EH (cell line): ENCODE results near the gene MGLL.
A peak's percentile ranks its signal among the peaks of the same experiment; 100 is the strongest.

ENCODE experiments used
- DNase-seq: peaks from one replicate; pipeline ENCODE4 v3.0.0-alpha.2; 2015; ENCODE audit warnings: low read depth

The MGLL gene

GRCh38 chr3:127834771-127835170 is 12.5 kb upstream of the MGLL start:
- DNase-seq, result no peak

DNA sequence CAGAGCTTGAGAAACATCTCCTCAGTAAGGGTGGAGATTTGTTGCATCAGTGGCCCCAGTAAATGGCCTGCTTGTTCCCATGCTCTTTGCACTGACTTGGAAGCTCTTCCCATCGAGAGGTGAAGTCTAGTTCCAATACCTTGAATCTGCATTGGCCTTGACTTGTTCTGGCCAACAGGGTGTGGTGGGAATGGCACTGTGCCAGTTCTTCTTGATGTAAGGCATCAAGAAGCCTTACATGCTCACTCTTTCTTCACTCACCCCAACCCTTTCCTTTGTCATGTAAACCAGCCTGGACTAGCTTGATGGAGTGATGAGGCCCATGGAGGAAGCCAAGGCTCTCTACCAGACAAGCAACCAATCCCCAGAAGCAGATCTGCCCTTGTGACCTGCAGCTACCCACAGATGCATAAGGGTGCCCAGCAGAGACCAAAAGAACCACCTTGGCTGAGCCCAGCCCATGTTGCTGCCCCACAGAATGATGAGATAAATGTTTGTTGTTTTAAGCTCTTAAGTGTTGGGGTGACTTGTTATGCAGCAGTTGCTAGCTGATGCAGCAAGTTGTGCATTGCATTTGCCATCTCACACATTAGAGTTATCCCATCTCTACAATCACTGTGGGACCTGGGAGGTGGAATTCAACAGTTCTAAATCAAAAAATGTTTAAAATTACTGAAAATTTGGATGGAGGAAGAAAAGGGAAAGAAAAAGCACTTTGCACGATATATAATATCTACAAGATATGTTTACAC is 11.1 kb upstream of the MGLL start:
- no peak for DNase-seq

- DNase-seq, result peak; percentile 59
Measured at GRCh38 chr3:127831723-127832172, 9.4 kb upstream of the MGLL start.

DNA sequence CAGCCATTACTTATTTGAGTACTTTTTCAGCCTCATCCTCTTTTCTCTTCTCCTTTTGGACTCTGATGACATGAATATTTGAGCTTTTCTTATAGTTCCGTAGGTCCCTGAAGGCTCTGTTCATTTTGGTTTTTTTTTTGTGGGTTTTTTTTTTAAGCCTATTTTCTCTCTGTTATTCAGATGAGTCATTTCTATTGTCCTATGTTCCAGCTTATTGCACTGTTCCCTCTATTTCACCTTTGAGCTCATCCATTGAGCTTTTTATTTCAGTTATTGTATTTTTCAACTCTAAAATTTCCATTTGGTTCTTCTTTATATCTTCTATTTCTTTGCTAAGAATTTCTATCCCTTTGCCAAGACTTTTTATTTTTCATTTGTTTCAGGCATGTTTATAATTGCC is 7.2 kb upstream of the MGLL start:
- no peak for DNase-seq

- no peak for DNase-seq
Measured at GRCh38 chr3:127827808-127828207, 5.5 kb upstream of the MGLL start.

DNA sequence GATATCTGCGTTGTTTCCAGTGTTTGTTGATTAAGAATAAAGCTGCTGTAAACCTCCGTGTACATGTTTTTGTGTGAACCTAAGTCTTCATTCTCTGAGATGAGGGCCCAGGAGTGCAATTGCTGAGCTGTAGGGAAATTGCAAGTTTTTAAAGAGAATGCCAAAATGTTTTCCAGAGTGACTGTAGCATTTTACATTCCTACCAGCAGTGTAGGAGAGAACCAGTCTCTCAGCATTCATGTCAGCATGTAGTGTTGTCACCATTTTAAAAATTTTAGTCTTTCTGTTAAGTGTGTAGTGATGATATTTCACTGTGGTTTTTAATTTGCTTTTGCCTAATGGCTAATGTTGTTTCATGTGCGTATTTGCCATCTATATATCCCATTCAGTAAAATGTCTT is 3.4 kb upstream of the MGLL start:
- DNase-seq, result peak; percentile 35

DNA sequence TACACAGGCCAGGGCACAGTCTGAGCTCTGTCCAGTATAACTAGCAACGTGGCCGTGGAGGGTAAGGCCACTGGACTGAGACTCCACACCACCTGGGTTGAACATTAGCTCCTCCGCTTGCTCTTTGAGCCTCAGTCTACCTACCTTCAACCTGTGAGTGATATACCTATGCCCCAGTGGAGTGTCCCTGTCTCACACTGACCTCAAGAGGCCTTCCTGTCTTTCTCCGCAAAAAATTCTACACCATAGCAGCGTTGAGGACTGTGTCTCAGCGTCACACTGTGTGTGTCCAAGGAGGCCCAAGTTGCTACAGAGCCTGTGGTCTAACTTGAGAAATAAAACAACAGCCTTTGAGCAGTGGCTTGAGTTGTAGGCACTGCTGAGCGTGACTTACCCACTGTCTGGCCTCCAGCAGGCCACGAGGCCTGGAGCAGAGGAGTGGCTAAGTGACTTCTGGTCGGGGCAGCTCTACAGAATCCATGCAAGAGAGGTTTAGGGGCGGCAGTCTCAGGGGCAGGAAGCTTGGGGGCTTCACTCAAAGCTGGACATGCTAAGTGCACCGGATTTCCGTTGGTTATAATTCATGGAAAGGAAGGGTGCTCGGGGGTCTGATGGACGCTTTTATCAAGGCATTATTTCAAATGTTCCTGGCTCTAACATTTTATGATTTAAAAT is 2.0 kb upstream of the MGLL start:
- DNase-seq, result no peak

- DNase-seq, result no peak
Measured at GRCh38 chr3:127823426-127823857, 1.1 kb upstream of the MGLL start.

DNA sequence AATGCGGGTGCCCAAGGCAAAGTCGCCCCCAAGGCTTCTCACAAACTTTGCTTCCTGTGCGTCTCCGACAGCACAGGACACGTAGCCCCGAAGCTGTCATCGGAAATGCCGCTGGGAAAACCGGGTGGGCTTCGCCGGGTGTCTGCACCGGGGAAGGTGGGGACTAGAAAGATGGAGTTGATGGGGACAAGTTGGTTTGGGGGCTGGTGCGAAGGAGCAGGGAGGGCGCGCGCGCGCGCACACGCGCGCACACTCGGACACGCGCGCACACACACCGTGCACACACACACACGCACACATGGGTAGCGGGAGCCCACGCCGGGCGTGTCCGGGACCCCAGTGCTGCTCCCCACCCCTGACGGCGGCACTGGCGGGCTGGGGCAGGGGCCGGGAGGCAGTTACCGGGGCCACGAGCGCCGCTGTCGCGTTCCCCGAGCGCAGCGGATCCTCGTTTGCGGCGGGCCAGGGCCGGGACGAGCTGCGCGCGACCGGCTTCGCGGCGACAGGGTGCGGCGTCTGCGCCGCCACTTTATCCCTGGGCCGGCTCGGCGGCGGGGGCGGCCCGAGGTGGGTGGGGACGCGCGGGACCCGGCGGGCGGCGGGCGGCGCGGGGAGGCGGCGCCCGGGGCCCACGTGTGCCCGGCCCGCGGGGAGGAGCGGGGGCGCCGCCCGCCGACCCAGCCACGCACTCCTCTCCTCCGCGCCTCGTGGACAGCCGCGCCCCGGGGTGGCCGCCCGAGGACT is 539 bp upstream of the MGLL start:
- peak; percentile 50 for DNase-seq

DNA sequence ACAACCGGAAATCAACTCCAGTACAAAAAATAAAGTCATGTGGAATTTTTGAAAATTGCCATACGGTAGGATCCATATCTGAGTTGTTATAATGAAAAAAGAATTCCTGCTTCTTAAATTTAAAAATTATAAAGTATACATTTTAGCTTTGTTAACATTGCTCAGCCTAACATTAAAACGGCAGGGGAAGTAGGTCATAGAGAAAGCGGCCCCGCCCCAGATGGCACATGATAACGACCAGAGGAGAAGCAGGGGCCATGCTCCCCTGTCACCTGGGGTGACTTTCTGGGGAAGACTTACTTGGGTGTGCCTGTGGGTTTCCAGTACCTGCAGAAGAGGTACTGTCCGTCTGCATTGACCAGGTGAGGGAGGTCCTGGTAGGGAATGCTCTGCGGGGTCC is 921 bp downstream of the MGLL start:
- DNase-seq, result no peak

DNA sequence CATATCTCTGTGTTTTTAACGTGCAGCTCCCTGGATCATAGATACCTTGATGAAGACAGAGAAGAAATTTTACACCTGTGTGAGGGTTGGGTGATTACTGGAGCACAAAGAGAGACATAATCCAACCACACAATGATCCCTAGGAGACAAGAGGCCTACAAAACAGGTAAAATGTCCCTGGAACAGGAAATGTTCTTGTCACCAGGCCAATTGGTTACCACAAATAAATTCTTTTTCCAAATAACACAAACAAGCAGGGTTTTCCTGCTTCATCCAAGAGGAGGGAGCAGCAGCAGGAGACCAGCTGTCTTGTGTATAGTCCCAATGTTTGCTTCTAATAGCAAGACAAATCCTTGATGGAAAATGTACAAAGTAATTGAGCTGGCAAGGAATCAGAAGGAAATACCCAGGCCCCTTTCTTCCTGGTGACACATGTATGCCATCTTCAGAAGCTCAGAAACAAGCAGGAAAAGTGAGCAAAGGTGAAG is 1.4 kb downstream of the MGLL start:
- peak; percentile 55 for DNase-seq

- peak; percentile 64 for DNase-seq
Measured at GRCh38 chr3:127820221-127820825, 2.0 kb downstream of the MGLL start.

- DNase-seq, result no peak
Measured at GRCh38 chr3:127819656-127820055, 2.7 kb downstream of the MGLL start.

DNA sequence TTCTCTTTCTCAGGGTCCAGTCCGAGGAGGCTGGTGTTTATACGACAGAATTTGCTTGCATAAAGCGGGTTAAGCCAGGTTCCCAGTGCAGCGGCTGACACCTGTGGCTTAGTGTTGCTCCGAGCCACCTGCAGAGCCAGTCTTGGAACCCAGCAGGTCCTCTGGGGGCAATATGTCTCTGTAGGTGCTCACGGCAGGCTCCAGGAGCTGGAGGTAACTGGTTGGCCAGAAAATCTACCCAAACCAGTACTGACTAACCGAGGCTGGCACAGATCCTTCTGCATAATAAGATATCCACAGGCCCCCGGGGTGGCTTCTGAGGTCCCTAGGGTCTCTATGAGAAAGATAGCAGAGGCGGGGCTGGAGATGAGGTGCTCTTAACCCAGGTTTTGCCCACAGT is 3.2 kb downstream of the MGLL start:
- DNase-seq, result no peak

- DNase-seq, result peak; percentile 84
Measured at GRCh38 chr3:127817406-127817841, 4.9 kb downstream of the MGLL start.

DNA sequence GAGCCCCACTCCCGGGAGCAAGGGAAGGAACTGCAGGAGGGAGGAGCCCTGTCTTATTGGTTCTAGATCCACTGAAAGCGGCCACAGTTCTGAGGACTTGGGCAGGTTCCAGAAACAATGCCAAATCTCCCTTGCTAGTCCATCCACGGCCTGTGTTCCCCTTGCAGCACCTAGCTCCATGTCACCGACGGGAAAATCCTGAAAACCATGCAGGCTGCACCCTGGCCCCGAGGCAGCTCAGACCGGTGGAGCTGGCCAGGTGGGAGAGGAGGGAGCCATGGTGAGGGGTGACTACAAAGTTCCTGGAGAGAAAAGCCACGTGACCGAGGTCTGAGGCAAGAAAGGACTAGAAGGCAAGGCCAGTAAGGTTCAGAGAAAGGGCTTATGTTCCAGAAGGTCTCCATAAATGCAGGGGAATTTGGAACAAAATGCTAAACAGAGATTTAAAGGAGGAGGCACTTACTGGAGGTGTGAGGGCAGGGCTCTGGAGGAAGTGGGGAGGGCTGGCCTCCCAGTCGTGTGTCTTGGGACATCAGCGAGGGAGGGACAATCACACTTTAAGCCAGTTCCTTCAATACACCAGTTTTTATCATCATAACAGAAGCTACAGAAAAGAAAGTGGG is 5.4 kb downstream of the MGLL start:
- DNase-seq, result no peak

DNA sequence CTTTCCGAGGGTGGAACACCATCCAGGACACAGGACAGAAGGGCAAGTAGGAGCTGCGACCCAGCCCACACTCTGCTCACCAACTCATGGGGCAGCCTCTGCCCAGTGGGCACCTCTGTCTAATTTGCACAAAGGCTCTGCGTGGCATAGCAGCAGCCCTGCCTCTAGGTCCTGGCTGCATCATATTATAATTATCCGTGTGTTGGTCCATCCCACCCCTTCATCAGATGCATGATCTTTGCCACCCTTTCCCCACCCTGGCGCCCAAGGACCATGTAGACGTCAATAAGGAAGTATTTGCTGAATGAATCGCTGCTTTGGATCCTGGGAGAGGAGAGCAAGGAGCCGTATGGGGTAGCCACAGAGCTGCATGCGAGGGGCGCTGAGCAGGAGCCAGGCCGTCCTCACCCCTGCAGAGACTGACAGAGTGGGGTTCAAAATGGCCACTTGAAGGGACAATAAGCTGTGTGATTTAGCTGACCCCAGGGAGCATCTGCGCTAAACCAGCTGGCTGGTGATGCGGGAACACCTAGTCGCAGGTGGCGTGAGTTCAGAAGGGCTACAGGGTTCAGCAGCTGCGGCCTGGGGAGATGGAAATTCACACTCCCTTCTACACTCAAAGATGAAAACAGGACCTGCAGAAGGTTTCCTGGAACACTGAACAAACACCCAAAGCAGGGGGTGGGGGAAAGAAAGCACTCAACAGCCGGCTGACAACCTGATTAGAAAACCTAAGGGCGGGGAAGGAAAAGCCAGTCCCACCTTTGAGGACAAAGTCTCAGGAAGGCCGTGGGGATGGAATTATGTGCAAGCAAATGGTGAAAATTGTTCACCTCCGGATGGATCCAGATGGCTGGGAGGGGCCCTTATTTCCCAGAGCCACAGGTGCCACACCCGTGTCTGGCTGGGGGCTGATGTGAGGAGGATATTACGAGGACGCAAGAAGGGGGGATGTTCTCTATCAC is 6.4 kb downstream of the MGLL start:
- no peak for DNase-seq

GRCh38 chr3:127815001-127815400 is 7.3 kb downstream of the MGLL start:
- DNase-seq, result no peak

- DNase-seq, result no peak
Measured at GRCh38 chr3:127814325-127814781, 8.0 kb downstream of the MGLL start.

DNA sequence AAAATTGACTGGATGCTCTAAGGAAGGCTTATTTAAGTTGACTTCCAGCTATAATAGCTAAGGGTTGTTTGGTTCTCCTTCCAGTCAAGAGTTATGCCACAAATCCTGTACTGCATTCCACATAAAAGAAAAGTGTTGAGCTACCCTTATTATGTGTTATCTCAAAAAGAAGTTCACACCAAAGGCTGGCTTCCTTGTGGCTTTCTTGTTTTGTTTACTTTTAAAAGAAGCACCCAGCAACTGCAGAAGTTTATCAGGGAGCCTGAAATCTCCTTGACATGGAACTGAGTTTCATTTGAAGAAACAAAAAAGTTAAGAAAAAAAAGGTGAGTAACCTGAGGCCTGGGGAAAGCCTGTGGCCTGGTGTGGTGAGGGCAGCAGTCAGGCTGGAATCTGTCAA is 10.2 kb downstream of the MGLL start:
- DNase-seq, result no peak

- no peak for DNase-seq
Measured at GRCh38 chr3:127811717-127812116, 10.6 kb downstream of the MGLL start.
